Large intestine (tissue), 3 donors: Measurements from ENCODE around the gene KSR2. TPM values are rescaled to one million over a fixed set of nuclear protein-coding genes. Genes with fewer than 3 reads are reported as not detected.
"Not testable (repeated sequence)": the region's sequence is repeated elsewhere in the genome, so short reads cannot be mapped to it uniquely, and the experiment has no call there.

Source experiments
- DNase-seq, 2 donors: peaks; one replicate each; pipeline versions ENCODE4 v3.0.0 to v3.0.0-alpha.2; 2013
- H3K27ac ChIP-seq: one replicate; pipeline ENCODE4 v1.5.1; 2013; ENCODE audit warnings: low read length
- H3K27me3 ChIP-seq: 2 replicates; pipeline ENCODE4 v1.6.1; 2013; ENCODE audit warnings: low read length; ENCODE audit not compliant: control insufficient read depth, insufficient read depth
- H3K36me3 ChIP-seq: 2 replicates; pipeline ENCODE4 v1.6.1; 2013; ENCODE audit warnings: low read length; ENCODE audit not compliant: control insufficient read depth, insufficient read depth
- H3K4me1 ChIP-seq: one replicate; pipeline ENCODE4 v1.6.1; 2013; ENCODE audit warnings: low read length; ENCODE audit not compliant: control insufficient read depth, insufficient read depth
- H3K4me3 ChIP-seq: one replicate; pipeline ENCODE4 v1.5.1; 2013; ENCODE audit warnings: low read length
- H3K9me3 ChIP-seq: one replicate; pipeline ENCODE4 v1.6.1; 2013; ENCODE audit warnings: mild to moderate bottlenecking, low read depth, low read length, moderate library complexity; ENCODE audit not compliant: control insufficient read depth
- WGBS: methylation state at CpG from one replicate; pipeline ENCODE4 v1.1.5; 2013; ENCODE audit warnings: low lambda C conversion rate; ENCODE audit not compliant: insufficient coverage; 5-methylcytosine and 5-hydroxymethylcytosine counted together
- polyA plus RNA-seq: library from polyadenylated mRNA; unstranded; fragments of 120-200 nt; gene quantifications from one replicate; pipeline ENCODE4 v1.2.1, GENCODE V29; 2013

KSR2 gene
- polyA plus RNA-seq, 1 donor, result 0.61 TPM

GRCh38 chr12:117800711-117801110 is 168.1 kb downstream of the KSR2 start:
- not testable (repeated sequence) for H3K4me1 ChIP-seq, DNase-seq, H3K27me3 ChIP-seq, H3K27ac ChIP-seq, H3K36me3 ChIP-seq, H3K9me3 ChIP-seq, H3K4me3 ChIP-seq
- 100% methylated on average over 2 of the region's 6 CpGs for WGBS

GRCh38 chr12:117797202-117797601 is 171.6 kb downstream of the KSR2 start:
- no peaks in the 10 kb centered on the region for H3K27me3 ChIP-seq
- WGBS, result 80% methylated on average over 1 of the region's 3 CpGs
- no peak for DNase-seq

GRCh38 chr12:117792877-117793424 is 175.8 kb downstream of the KSR2 start:
- Histone ChIP-seq H3K9me3 (peaks cover 15% of the 10 kb centered on the region), H3K27ac (no peak overlapping the region), H3K27me3 (no peaks in the 10 kb centered on the region), H3K36me3 (no peaks in the 10 kb centered on the region), H3K4me1 (no peaks in the 10 kb centered on the region), H3K4me3 (no peak overlapping the region)
- no peak for DNase-seq
- WGBS, result no CpG with 5 or more reads among the region's 8 CpGs

More at GRCh38 chr12:117797202-117797601, 171.6 kb downstream of the KSR2 start:
- no peak overlapping the region for H3K4me3 ChIP-seq
- no peaks in the 10 kb centered on the region for H3K36me3 ChIP-seq
- no peak overlapping the region for H3K27ac ChIP-seq
- no peaks in the 10 kb centered on the region for H3K4me1 ChIP-seq
- H3K9me3 ChIP-seq, result peaks cover 15% of the 10 kb centered on the region

GRCh38 chr12:117792471-117792870 is 176.3 kb downstream of the KSR2 start:
- no peaks in the 10 kb centered on the region for H3K36me3 ChIP-seq
- no CpG with 5 or more reads among the region's 4 CpGs for WGBS
- no peaks in the 10 kb centered on the region for H3K4me1 ChIP-seq
- H3K27me3 ChIP-seq, result no peaks in the 10 kb centered on the region
- H3K4me3 ChIP-seq, result no peak overlapping the region
- no peak for DNase-seq
- no peak overlapping the region for H3K27ac ChIP-seq
- H3K9me3 ChIP-seq, result peaks cover 15% of the 10 kb centered on the region

GRCh38 chr12:117790948-117791347 is 177.8 kb downstream of the KSR2 start:
- Histone ChIP-seq H3K4me1 (no peaks in the 10 kb centered on the region), H3K4me3 (no peak overlapping the region), H3K27ac (no peak overlapping the region), H3K9me3 (peaks cover 15% of the 10 kb centered on the region), H3K27me3 (no peaks in the 10 kb centered on the region), H3K36me3 (no peaks in the 10 kb centered on the region)
- no CpG with 5 or more reads among the region's 2 CpGs for WGBS
- no peak for DNase-seq

- no CpG with 5 or more reads among the region's 2 CpGs for WGBS
- Histone ChIP-seq H3K36me3 (no peaks in the 10 kb centered on the region), H3K4me3 (no peak overlapping the region), H3K4me1 (no peaks in the 10 kb centered on the region), H3K27ac (no peak overlapping the region), H3K9me3 (peaks cover 15% of the 10 kb centered on the region), H3K27me3 (no peaks in the 10 kb centered on the region)
- no peak for DNase-seq
Observed at GRCh38 chr12:117790198-117790597, 178.6 kb downstream of the KSR2 start.

- no peak for DNase-seq
- no peak overlapping the region for H3K4me3 ChIP-seq
- H3K9me3 ChIP-seq, result peaks cover 13% of the 10 kb centered on the region
- H3K36me3 ChIP-seq, result no peaks in the 10 kb centered on the region
- 67% methylated on average over 2 of the region's 7 CpGs for WGBS
- H3K27me3 ChIP-seq, result no peaks in the 10 kb centered on the region
- H3K27ac ChIP-seq, result no peak overlapping the region
- no peaks in the 10 kb centered on the region for H3K4me1 ChIP-seq
Observed at GRCh38 chr12:117789195-117789912, 179.4 kb downstream of the KSR2 start.

- Histone ChIP-seq H3K36me3 (no peaks in the 10 kb centered on the region), H3K9me3 (no peaks in the 10 kb centered on the region), H3K27me3 (no peaks in the 10 kb centered on the region), H3K4me3 (no peak overlapping the region), H3K27ac (no peak overlapping the region), H3K4me1 (no peaks in the 10 kb centered on the region)
- no peak for DNase-seq
- no CpG with 5 or more reads among the region's 5 CpGs for WGBS
Observed at GRCh38 chr12:117778656-117779055, 190.1 kb downstream of the KSR2 start.

GRCh38 chr12:117774941-117775775 is 193.6 kb downstream of the KSR2 start:
- H3K27me3 ChIP-seq, result no peaks in the 10 kb centered on the region
- no peaks in the 10 kb centered on the region for H3K4me1 ChIP-seq
- no peak overlapping the region for H3K27ac ChIP-seq
- WGBS, result no CpG with 5 or more reads among the region's 5 CpGs
- no peak for DNase-seq
- no peaks in the 10 kb centered on the region for H3K36me3 ChIP-seq
- no peaks in the 10 kb centered on the region for H3K9me3 ChIP-seq
- H3K4me3 ChIP-seq, result no peak overlapping the region

GRCh38 chr12:117768860-117769259 is 199.9 kb downstream of the KSR2 start:
- Histone ChIP-seq H3K36me3 (no peaks in the 10 kb centered on the region), H3K27ac (no peak overlapping the region), H3K4me1 (no peaks in the 10 kb centered on the region), H3K4me3 (no peak overlapping the region), H3K27me3 (no peaks in the 10 kb centered on the region), H3K9me3 (no peaks in the 10 kb centered on the region)
- WGBS, result no CpG with 5 or more reads among the region's 3 CpGs
- DNase-seq, result no peak
